ENCODE data around the gene PXYLP1. TPM values are rescaled to one million over a fixed set of nuclear protein-coding genes. Genes with fewer than 3 reads are reported as not detected.

The PXYLP1 gene
- total and polyA plus RNA-seq, 2 experiments from 2014 or later, result 21.3 to 25.8 TPM

DNA sequence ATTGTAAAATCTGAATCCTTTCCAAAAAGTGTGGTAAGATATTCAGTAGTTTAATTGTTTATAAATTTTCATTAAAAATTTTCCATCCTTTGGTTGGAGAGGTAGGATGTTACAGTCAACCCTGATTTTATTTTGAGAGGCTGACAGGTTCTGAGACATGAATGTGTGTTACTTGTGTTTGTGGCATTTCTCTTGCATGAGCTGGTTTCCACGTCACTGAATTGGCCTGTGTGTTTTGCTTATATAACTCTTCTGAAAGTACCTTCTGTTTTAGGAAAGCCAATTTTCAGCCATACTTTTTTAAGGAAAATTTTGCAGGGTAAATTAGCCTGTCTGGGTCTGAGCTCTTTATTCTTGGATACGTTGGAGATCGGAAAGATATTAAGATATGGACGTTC is 30.7 kb downstream of the PXYLP1 start:
- Histone ChIP-seq H3K4me1 (ENCODE audit: insufficient read depth) (no peaks in the 10 kb centered on the region), H3K9me2 (replicated peaks; ENCODE audit: insufficient read depth) (no peaks in the 10 kb centered on the region), H3K27me3 (no peaks in the 10 kb centered on the region), H3K9me3 (ENCODE audit: low read depth) (no peaks in the 10 kb centered on the region), H2AFZ (no peak overlapping the region), H4K20me1 (ENCODE audit: insufficient read depth, poor library complexity, severe bottlenecking) (no peaks in the 10 kb centered on the region), H3K79me2 (no peaks in the 10 kb centered on the region), H3K27ac (no peak overlapping the region), H3K4me3 (no peak overlapping the region), H3K4me2 (no peak overlapping the region), H3K36me3 (replicated peaks; ENCODE audit: insufficient read depth, low read depth) (no peaks in the 10 kb centered on the region)
- TF ChIP-seq EZH2phosphoT487 (IDR thresholded peaks at IDR 0.05; ENCODE audit: low read depth, severe bottlenecking, unreplicated experiment) (no peak), EZH2 (IDR thresholded peaks at IDR 0.05; ENCODE audit: borderline replicate concordance) (no peak)
- TF ChIP-seq, protein P1, sequence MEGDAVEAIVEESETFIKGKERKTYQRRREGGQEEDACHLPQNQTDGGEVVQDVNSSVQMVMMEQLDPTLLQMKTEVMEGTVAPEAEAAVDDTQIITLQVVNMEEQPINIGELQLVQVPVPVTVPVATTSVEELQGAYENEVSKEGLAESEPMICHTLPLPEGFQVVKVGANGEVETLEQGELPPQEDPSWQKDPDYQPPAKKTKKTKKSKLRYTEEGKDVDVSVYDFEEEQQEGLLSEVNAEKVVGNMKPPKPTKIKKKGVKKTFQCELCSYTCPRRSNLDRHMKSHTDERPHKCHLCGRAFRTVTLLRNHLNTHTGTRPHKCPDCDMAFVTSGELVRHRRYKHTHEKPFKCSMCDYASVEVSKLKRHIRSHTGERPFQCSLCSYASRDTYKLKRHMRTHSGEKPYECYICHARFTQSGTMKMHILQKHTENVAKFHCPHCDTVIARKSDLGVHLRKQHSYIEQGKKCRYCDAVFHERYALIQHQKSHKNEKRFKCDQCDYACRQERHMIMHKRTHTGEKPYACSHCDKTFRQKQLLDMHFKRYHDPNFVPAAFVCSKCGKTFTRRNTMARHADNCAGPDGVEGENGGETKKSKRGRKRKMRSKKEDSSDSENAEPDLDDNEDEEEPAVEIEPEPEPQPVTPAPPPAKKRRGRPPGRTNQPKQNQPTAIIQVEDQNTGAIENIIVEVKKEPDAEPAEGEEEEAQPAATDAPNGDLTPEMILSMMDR (IDR thresholded peaks at IDR 0.05; ENCODE audit: poor library complexity), result no peak
- 97% methylated on average over 4 of the region's 4 CpGs for WGBS (ENCODE audit: low lambda C conversion rate, missing lambda C conversion rate)
- no peak for DNase-seq (ENCODE audit: low spot score)

DNA sequence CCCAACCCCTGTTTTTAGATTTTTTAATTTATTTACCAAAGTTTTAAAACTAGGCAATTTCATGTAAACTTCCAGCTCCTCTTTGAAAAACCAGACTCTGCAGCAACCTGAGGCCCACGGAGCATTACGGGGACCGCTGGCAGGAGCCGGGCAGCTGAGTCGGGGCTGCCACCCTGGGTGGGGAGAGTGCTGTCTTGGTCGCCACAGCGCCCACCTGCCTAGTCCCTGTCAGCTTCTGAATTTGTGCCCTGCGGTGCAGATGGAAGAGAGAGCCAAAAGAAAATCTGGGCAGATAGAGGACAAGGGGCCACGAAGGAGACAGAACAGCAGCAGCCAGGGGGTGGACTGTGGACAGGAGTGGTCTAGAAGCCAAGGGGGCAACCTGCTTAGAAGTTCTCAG is 34.6 kb downstream of the PXYLP1 start:
- no peaks in the 10 kb centered on the region for H4K20me1 ChIP-seq (ENCODE audit: insufficient read depth, poor library complexity, severe bottlenecking)
- no peaks in the 10 kb centered on the region for H3K9me3 ChIP-seq (ENCODE audit: low read depth)
- H3K36me3 ChIP-seq (replicated peaks; ENCODE audit: insufficient read depth, low read depth), result no peaks in the 10 kb centered on the region
- H2AFZ ChIP-seq, result no peak overlapping the region
- H3K9me2 ChIP-seq (replicated peaks; ENCODE audit: insufficient read depth), result no peaks in the 10 kb centered on the region
- no peak overlapping the region for H3K4me3 ChIP-seq
- WGBS (ENCODE audit: low lambda C conversion rate, missing lambda C conversion rate), result 94% methylated on average over 9 of the region's 9 CpGs
- no peaks in the 10 kb centered on the region for H3K4me1 ChIP-seq (ENCODE audit: insufficient read depth)
- no peak overlapping the region for H3K4me2 ChIP-seq
- no peak for DNase-seq (ENCODE audit: low spot score)
- H3K79me2 ChIP-seq, result no peaks in the 10 kb centered on the region
- H3K27ac ChIP-seq, result no peak overlapping the region
- no peaks in the 10 kb centered on the region for H3K27me3 ChIP-seq
- TF ChIP-seq EZH2 (IDR thresholded peaks at IDR 0.05; ENCODE audit: borderline replicate concordance), result no peak
- TF ChIP-seq, protein P1 (IDR thresholded peaks at IDR 0.05; ENCODE audit: poor library complexity), result no peak
- TF ChIP-seq EZH2phosphoT487 (IDR thresholded peaks at IDR 0.05; ENCODE audit: low read depth, severe bottlenecking, unreplicated experiment), result no peak

DNA sequence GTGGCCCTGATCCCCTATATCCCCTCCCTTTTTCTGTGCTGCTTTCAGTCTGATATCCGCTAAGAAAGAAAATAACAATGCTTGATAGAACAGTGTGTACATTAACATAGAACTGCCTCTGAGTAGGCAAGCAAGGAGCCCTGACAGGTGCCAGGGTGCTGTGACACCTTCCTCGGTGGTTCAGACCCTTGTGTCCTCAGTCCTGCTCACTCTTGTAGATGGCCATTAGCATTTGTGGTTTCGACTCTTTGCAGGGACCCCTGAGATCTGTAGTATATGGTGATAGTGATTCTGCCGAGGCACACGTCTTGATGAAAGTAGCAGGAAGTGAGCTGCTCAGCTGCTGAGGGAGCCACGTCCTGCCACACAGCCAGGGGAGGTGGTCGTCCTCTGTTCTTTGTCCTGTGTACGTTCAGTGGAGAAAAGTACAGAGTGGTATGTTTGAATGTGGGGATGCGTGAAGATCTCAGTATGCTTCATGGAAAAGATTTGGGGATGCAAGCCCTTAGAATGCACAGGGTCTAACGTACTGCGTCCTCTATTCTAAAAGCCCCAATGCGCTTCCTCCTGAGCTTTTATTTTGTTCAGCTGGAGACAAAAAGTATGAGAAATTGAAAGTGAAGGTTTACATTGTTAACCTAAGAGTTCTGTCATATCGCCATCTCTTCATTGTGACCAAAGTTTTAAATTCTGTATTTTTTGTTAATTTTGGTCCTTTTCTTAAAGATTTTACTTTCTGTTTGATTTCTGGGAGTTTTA is 35.4 kb downstream of the PXYLP1 start:
- Histone ChIP-seq H3K9me2 (replicated peaks; ENCODE audit: insufficient read depth) (no peaks in the 10 kb centered on the region), H3K79me2 (no peaks in the 10 kb centered on the region), H3K4me2 (no peak overlapping the region), H3K27ac (no peak overlapping the region), H3K27me3 (no peaks in the 10 kb centered on the region), H4K20me1 (ENCODE audit: insufficient read depth, poor library complexity, severe bottlenecking) (no peaks in the 10 kb centered on the region), H2AFZ (no peak overlapping the region), H3K36me3 (replicated peaks; ENCODE audit: insufficient read depth, low read depth) (no peaks in the 10 kb centered on the region), H3K4me3 (no peak overlapping the region), H3K9me3 (ENCODE audit: low read depth) (no peaks in the 10 kb centered on the region), H3K4me1 (ENCODE audit: insufficient read depth) (peaks cover 4% of the 10 kb centered on the region)
- WGBS (ENCODE audit: low lambda C conversion rate, missing lambda C conversion rate), result 87% methylated on average over 13 of the region's 13 CpGs
- TF ChIP-seq EZH2phosphoT487 (IDR thresholded peaks at IDR 0.05; ENCODE audit: low read depth, severe bottlenecking, unreplicated experiment) (no peak), EZH2 (IDR thresholded peaks at IDR 0.05; ENCODE audit: borderline replicate concordance) (no peak)
- TF ChIP-seq, protein P1 (IDR thresholded peaks at IDR 0.05; ENCODE audit: poor library complexity), result no peak
- no peak for DNase-seq (ENCODE audit: low spot score)

Data from hepatocyte (in vitro differentiated cells).